GM12878 (cell line): Measurements from ENCODE around the gene ESM1.

ENCODE experiments used
- CHD4 ChIP-seq: fragments of 200-600 bp; sonication (generic); IDR thresholded peaks from 2 replicates; pipeline ENCODE4 v1.6.1; 2016; ENCODE audit warnings: mild to moderate bottlenecking
- DPF2 ChIP-seq: fragments of 450-650 bp; IDR thresholded peaks from 2 replicates; pipeline ENCODE4 v1.6.1; 2017; ENCODE audit warnings: mild to moderate bottlenecking
- REST ChIP-seq: IDR thresholded peaks from 2 replicates; pipeline ENCODE4 v1.6.1; 2012; ENCODE audit warnings: mild to moderate bottlenecking, low read depth, low read length

- TF ChIP-seq REST (no peak), CHD4 (no peak), DPF2 (no peak)
Observed at GRCh38 chr5:54990841-54991258, 5.5 kb upstream of the ESM1 start.
